ENCODE data around the gene RALBP1.
"Not testable (repeated sequence)": the region's sequence is repeated elsewhere in the genome, so short reads cannot be mapped to it uniquely, and the experiment has no call there.

The RALBP1 gene

DNA sequence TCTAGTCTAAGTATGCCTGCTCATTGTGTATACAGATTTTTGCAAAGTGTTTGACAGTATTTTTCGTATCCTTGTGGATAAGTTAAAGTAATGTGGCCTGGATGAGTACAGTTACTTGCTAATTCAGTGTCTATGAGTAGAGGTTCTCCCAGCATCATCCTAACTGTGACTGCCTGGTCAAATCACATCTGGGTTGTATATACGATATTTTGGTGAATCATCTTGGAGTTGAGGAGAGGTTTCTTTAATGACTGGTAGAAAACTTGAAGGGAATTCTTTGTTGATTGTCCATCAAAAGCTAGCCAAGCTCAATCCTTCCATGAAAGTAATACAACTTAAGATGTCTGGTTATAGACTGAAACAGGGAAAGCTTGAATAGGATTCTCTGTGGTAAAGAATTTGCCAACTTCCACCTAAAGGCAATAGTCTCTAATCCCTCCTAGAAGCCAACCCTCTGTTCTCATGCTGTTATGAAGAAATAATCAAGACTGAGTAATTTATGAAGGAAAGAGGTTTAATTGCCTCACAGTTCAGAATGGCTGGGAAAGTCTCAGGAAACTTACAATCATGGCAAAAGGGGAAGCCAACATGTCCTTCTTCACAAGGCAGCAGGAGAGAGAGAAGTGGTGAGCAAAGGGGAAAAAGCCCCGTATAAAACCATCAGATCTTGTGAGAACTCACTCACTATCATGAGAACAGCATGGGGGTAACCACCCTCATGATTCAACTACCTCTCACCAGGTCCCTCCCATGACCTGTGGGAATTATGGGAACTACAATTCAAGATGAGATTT, 19.4 kb upstream of the RALBP1 start:
- no peak for DNase-seq

DNA sequence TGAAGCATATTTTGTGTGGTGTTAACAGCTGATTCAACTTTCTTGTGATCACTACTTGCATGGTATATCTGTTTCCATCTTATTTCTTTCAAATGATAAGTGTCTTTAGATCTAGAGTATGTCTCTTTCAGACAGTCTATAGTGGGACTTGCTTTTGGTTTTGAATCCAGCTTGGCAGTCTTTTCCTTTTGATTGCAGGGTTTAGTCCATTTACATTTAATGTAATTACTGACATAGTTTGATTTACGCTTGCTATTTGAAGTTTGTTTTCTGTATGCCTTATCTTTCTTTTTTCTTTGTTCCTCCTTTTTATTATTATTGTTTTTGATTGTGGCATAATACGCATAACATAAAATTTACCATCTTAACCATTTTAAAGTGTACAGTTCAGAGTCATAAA, 9.2 kb upstream of the RALBP1 start:
- DNase-seq = no peak

DNA sequence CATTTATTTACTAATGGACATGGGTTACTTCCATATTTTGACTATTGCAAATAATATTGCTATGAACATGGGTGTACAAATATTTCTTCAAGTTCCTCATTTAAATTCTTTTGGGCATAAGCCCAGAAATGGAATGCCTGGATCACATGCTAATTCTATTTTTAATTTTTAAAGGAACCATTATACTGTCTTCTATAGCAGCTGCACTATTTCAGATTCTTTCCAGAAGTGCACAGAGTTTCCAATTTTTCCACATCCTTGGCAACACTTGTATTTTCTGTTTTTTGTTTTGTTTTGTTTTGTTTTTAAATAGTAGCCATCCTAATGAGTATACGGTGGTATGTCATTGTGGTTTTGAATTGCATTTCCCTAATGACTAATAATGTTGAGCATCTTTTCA, 8.5 kb upstream of the RALBP1 start:
- DNase-seq = no peak

DNA sequence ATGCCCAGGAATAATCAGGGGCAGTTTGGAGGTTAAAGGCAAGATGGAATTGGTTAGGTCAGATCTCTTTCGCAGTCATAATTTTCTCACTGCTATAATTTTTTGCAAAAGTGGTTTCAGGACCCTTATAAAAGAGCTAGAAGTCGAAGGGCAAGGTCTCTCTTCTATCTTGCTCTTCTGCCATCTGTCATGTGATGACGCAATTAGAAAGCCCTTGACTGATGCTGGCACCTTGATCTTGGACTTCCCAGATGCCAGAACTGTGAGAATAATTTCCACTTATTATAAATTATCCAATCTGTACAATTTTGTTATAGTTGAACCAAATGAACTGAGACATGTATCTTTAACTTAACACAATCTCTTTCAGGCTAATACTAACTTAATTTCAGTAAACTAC, 6.3 kb upstream of the RALBP1 start:
- no peak for DNase-seq

DNA sequence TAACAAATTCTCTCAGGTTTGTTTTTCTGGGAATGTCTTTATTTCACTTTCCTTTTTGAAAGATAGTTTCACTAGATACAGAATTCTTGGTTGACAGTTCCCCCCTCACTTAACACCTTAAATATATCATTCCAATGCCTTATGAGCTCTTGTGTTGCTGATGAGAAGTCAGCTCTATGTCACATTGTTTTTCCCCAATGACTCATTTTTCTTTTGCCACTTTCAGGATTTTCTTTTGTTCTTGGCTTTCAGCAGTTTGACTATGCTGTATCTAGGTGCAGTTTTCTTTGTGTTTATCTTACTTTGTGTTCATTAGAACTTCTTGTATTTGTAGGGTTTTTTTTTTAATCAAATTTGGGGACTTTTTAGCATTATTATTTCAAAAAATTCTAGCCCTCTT, 5.6 kb upstream of the RALBP1 start:
- no peak for DNase-seq

DNA sequence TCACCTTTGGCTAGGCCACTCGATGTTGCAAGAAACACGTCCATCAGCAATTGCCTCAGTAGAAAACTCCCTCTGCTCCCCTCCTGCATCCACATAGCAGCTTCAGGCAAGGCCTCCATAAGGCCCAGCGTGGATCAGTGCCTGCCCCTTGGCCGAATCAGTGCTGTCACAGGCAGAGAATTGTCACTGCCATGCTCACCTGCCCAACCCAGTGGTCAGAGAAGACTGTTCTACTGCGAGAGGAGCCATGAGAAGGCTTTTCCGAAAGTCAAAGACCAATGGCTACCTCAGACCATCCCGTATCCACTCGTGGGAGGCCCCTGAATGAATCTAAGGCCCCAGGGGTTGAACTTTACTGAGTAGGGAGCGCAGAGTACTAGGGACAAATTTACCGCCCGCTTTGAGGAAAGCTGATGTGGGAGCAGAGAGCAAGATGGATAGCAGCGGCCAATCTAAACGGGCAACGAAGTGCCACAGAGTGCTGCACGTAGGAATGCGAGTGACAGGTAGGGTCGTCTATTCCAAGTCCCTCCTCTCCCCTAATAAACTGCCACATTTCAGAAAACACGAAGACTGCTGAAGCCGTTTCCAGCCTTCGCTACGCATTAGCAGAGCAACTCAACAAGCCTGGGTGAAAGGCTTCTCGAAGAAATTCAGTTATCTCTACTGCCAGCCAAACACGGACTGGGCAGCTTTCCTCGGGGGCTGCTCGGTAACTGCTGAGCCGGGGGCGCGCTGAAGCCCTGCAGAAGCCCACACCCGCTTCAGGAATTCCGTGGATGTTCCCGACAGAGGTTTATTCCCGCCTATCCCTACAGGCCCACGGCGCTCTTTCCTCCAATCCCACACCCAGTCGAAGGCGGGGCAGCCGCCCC, 968 bp upstream of the RALBP1 start:
- no peak for DNase-seq

DNA sequence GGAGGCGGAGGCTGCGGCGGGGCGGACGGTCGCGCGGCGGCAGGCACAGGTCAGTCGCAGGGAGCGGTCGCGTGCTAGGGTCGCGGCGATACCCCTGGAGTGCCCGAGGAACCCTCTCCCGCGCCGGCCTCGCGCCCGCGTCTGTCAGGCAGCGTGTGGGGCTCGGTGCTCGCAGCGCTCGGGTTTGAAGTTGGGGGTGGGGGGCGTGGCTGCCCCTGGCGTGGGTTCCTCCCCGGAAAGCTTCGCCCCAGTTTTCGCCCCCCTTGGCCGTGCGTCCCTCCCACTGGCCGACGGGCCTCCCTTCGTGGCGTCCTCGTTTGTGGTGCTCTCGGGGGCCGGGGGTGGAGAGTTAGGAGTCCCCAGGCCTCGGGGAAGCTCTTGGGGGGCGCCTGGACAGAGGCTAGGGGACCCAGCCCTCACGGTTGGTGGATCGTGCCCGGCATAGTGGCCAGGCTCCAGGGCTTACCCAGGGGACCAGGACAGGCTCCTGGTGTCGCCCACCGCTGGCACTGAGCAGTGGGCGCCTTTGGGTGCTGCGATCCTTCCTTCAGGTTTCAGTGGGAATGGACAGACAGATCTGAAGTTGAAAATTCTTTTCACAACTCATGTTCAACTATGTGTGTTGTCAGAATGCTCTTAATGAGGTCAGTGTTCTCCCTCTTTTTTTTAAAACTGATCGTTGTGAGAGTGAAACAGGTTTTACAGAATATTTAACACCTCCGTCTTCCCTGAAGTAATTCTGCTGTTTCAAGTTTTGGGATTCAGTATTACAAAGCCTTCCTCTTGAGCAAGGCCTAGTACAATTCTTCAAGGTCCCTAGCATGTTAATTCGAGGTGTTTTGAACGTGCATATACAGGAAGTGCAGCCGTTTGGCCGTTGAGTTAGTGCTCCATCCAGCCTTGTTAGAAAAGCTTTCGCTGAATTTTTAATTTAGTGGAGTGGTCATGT, 604 bp downstream of the RALBP1 start:
- DNase-seq = no peak

DNA sequence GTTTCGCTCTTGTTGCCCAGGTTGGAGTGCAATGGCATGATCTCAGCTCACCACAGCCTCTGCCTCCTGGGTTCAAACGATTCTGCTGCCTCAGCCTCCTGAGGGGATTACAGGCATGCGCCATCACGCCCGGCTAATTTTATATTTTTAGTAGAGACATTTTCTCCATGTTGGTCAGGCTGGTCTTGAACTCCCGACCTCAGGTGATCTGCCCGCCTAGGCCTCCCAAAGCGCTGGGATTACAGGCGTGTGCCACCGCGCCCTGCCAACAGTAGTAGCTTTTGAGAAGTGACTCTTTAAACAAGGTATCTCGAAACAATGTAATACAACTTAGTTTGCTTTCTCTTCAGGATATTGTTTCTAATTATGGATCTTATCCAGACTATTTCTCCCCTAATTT, 1.6 kb downstream of the RALBP1 start:
- not testable (repeated sequence) for DNase-seq

DNA sequence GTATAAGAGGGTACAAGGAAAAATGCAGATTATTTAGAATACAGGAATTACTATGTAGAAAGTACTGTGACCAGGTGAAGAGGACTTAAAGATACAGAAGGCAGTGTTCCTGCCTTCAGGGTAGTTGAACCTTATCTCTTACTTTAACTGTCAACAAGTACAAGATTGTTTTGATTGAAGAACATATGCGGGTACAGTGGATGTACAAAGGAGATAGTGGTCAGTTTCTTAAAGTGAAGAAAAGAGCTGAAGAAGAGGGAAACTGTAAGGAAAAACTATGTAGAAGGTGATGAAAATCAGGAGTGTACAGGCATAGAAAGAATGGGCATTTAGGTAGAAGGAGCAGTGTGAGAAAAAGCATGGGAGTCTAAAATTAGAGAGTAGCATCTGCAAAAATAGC, 2.2 kb downstream of the RALBP1 start:
- no peak for DNase-seq

DNA sequence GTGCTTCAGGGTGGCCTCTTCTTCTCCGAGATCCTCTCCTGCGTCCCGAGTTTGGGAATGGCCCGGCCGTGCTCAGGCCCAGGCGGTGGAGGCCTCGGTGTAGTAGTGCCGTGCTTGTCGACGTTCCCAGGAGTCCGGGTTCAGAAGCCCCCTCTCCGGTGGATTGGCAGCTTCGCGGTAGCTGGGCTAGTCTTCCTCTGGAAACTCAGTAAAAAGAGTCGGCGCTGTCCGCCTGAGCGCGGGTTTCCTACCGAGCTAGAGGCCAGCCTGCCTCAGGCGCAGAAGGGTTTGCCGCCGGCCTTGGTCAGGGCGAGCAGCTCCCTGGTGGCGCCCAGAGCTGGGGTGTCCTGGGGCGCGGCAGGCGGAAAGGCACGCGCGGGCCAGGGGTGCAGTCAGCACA, 3.2 kb downstream of the RALBP1 start:
- DNase-seq = no peak

DNA sequence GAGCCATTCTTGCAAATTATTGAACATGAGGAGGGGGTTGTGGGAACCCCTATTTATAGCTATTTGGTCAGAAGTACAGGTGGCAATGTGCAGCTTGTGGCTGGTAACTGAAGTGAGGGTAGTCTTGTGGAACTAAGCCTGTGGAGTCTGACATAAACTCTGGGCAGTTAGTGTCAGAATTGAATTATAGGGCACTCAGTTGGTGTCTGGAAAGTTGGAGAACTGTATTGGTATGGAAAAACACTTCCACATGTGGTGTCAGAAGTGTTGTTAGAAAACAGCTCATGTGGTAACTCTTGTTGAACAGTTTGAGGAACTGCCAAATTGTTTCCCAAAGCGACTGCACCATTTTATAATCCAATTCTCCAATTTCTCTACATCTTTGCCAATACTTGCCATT, 7.5 kb downstream of the RALBP1 start:
- DNase-seq = no peak

DNA sequence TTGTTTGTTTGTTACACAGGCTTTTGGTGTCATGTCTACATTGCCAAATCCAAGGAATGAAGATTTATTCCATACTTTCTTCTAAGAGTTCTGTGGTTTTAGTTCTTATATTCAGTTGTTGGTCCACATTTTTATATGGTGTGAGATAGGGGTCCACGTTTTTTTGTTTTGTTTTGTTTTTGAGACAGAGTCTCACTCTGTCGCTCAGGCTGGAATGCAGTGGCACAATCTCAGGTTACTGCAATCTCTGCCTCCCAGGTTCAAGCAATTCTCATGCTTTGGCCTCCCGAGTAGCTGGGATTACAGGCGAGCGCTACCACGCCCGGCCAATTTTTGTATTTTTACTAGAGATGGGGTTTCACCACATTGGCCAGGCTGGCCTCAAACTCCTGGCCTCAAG, 8.2 kb downstream of the RALBP1 start:
- DNase-seq = no peak

DNA sequence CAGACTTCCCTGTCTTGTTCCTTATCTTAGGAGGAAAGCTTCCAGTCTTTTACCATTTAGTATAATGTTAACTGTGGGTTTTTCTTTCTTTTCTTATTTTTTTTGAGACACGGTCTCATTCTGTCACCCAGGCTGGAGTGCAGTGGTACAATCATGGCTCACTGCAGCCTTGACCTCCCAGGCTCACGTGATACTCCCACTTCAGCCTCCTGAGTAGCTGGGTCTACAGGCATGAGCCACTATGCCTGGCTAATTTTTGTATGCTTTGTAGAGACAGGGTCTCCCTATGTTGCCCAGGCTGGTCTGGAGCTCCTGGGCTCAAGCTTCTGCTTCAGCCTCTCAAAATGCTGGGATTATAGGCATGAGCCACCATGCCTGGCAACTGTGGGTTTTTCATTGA, 9.5 kb downstream of the RALBP1 start:
- DNase-seq = not testable (repeated sequence)

DNA sequence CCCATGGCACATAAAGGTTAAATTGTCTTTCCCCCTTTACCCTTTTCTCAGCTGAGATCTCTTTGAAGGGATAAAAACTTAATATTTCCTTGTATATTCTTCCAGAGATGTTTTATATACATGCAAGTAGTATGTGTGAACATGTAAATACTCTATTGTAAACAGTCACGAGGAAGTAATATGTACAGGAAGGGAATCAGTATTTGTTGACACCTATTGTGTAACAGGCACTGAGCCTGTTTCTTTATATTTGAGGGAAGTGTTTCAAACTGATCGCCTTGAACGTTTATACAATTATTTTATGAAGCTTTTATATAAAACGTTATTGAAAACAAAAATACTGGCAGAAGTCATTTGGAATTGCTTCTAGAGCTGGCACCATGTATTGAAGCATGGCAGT, 13.2 kb downstream of the RALBP1 start:
- DNase-seq = no peak

DNA sequence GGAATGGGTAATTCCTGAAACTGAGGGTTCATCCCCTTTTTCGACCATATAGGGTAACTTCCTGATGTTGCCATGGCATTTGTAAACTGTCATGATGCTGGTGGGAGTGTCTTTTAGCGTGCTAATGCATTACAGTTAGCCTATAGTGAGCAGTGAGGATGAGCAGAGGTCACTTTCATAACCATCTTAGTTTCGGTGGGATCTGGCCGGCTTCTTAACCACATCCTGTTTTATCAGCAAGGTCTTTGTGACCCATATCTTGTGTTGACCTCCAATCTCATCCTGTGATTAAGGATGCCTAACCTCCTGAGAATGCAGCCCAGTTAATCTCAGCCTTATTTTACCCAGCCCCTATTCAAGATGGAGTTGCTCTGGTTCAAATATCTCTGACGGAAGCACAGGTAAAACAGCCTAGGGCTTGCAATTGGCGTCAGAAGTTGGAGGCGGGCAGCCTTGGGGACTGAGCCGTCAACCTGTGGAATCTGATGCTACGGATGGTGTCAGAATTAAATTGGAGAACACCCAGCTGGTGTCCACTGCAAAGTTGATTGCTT, 19.5 kb downstream of the RALBP1 start:
- DNase-seq = no peak

DNA sequence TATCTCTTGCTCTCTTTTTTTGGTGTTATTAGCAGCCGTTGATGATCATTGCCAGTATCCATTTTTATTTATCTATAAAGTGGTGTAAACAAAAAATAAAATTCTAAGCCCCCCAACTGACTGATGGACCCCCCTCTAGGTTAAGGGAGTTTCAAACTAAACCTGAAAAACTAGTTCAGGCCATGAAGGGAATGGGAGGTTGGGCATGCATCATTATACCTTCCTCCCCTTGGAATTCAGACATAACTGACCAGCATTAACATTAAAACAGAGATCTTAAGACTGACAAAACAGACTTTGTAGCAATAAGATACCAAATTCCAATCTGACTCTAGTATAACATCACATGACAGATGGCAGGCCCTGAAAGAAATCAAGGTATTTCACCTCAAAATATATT, 20.2 kb downstream of the RALBP1 start:
- DNase-seq = no peak

DNA sequence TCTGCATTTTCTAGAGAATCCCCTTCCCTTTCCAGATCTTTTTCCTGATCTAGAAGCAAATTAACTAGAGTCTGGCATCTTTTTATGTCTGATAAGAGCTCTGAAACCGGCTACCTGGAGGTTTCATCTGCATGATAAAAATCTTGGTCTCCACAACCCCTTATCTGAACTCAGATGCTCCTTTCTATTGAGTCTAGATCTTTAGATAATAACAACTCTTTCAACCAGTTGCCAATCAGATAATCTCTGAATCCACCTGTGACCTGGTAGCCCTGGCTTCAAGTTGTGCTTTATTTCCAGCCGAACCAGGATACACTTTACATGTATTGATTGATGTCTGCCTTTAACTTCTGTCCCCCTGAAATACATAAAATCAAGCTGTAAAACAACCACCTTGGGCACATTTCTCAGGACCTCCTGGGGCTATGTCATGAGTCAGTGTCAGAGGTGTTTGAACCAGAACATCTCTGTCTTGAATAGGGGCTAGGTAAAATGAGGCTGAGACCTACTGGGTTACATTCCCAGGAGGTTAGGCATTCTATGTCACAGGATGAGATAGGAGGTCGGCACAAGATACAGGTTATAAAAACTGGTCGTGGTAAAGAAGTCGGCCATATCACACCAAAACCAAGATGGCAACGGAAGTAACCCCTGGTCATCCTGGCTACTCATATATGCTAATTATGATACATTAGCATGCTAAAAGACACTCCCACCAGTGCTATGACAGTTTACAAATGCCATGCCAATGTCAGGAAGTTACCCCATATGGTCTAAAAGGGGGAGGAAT, 20.8 kb downstream of the RALBP1 start:
- no peak for DNase-seq

DNA sequence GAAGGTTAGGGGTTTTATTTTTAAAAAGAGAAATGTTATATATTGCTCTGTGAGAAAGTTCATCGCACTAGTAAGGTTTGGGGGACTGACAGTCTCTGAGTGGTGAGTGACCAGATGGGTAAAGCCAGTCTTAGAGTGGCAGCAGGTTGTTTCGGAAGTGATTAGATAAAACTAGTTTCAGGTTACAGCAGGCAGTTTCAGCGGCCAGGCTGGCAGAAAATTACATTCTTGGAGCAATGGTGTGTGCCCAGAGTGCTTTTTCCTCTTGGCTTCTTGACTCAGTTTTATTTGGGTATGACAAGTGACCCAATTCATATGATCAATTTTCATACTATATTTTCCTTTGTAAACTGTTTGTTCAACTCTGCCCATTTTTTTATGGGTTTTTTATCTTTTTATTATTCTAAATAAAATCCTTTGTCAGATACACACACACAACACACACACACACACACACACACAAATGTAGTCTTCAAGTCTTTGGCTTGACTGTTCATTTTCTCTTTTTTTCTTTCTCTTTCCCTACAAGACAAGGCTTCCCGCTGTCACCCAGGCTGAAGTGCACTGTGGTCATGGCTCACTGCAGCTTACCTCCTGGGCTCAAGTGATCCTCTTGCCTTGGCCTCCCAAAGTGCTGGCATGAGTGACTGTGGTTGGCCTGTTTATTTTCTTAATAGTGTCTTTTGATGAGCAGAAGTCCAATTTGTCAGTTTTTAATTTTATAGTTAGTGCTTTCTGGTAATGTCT, 30.9 kb downstream of the RALBP1 start:
- DNase-seq = peak; percentile 40

DNA sequence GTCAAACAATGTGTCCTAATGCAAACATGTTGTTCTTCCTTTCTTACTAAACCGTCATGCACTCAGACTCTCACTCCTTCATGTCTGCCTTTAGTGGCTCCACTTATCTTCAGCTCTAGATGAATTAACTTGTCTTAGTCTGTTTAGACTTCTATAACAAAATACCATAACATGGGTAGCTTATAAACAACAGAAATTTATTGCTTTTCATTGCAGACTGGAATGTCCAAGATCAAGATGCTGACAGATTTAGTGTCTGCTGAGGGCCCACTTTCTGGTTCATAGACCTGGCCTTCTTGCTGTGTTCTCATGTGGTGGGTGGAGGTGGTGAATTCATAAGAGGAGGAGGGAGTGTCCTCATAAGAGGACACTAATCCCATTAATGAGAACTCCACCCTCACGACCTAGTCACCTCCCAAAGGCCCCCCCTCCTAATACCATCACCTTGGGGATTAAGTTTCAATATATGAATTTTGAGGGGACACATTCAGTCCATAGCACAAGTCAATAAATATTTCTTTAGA, 32.3 kb downstream of the RALBP1 start:
- no peak for DNase-seq

DNA sequence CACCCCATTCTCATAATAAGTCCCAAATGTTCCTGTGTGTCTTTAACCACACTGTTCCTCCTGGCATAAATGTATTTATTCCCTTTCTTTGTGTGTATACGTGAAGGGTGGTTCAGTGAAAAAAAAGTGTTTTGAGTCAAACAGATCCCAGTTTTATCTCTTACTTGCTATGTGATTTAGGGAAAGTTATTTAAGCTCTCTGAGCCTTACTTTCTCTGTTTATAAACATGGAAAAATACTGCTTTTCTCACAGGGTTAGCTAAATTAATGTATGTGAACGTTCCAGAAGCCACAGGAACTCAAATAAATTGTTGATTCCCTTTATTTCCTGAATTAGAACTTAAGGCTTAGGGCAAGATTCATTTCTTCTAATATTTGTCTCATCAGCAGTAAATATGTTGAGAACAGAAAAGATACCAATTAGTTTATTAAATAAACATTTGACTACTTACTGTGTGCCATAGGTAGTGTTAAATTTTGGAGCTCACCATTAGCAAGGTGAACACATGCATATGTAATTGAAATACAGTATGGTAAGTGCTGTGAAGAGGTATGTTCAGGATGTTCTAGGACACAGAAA, 33.2 kb downstream of the RALBP1 start:
- DNase-seq = no peak

Data from NCI-H1092 (cell line).